HG03558 (cell line): Measurements from ENCODE around the gene SLC16A4.
A peak's percentile ranks its signal among the peaks of the same experiment; 100 is the strongest.
"Not testable (repeated sequence)": the region's sequence is repeated elsewhere in the genome, so short reads cannot be mapped to it uniquely, and the experiment has no call there.

Source experiments
- ATAC-seq: cut with Tn5 transposase; IDR thresholded peaks from one replicate; pipeline ENCODE4 v1.9.1; 2021; ENCODE audit warnings: moderate number of reproducible peaks; ENCODE audit not compliant: unreplicated experiment; ENCODE audit errors: extremely low read depth

SLC16A4 gene

GRCh38 chr1:110411173-110411735 is 20.4 kb upstream of the SLC16A4 start:
- ATAC-seq = no peak

DNA sequence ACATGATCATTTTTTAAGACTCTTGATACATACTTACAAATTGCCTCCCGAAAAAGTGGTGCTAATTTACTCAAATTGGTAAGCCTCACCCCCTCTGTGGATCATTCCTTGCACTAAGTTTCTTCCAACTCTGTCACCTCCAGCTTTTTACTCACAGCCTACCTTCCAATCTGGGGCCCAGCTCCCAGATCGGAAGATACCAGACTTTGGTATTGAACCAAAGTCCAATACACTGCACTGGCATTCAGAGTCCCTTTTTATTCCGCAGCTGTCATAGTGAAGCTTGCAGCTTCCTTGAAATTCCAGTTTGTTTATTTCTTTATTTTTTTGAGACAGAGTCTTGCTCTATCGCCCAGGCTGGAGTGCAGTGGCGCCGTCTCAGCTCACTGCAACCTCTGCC is 18.5 kb upstream of the SLC16A4 start:
- ATAC-seq = no peak

DNA sequence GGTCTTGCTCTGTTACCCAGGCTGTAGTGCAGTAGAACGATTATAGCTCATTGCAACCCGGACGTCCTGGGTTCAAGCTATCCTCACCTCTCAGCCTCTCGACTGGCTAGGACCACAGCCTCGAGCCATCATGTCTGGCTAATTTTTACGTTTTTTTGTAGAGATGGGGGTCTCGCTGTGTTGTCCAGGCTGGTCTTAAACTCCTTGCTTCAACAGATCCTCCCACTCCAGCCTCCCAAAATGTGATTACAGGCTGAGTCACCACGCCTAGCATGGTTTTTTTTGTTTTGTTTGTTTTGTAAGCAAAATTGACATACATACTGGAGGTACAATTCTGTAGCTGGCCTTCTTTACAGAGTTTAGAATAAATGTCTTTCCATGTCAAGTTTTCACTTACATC is 17.7 kb upstream of the SLC16A4 start:
- no peak for ATAC-seq

GRCh38 chr1:110407260-110408210 is 16.7 kb upstream of the SLC16A4 start, which contains the start of gene LAMTOR5:
LAMTOR5 (minus strand) TSS chr1:110407694; CDS start chr1:110407620, 74 bp downstream.
- peak; percentile 86 for ATAC-seq

GRCh38 chr1:110406407-110406806 is 15.6 kb upstream of the SLC16A4 start:
- ATAC-seq = not testable (repeated sequence)

- no peak for ATAC-seq
Measured at GRCh38 chr1:110404401-110404800, 13.6 kb upstream of the SLC16A4 start.

- ATAC-seq = no peak
Measured at GRCh38 chr1:110403805-110404204, 13.0 kb upstream of the SLC16A4 start.

DNA sequence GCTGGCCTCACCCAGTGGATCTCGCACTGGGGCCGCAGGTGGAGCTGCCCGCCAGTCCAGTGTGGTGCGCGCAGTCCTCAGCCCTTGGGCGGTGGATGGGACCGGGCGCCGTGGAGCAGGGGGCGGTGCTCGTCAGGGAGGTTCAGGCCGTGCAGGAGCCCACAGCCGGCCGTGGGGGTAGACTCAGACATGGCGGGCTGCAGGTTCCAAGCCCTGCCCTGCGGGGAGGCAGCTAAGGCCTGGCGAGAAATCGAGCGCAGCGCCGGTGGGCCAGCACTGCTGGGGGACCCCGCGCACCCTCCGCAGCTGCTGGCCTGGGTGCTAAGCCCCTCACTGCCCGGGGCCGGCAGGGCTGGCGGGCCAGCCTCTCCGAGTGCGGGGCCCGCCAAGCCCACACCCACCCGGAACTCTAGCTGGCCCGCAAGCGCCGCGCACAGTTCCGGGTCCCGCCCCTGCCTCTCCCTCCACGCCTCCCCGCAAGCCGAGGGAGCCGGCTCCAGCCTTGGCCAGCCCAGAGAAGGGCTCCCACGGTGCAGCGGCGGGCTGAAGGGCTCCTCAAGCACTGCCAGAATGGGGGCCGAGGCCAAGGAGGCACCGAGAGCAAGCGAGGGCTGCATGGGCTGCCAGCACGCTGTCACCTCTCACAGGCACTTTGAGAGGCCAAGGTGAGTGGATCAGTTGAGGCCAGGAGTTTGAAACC is 5.6 kb upstream of the SLC16A4 start:
- ATAC-seq = not testable (repeated sequence)

GRCh38 chr1:110394493-110394820 is 3.6 kb upstream of the SLC16A4 start:
- ATAC-seq = no peak

DNA sequence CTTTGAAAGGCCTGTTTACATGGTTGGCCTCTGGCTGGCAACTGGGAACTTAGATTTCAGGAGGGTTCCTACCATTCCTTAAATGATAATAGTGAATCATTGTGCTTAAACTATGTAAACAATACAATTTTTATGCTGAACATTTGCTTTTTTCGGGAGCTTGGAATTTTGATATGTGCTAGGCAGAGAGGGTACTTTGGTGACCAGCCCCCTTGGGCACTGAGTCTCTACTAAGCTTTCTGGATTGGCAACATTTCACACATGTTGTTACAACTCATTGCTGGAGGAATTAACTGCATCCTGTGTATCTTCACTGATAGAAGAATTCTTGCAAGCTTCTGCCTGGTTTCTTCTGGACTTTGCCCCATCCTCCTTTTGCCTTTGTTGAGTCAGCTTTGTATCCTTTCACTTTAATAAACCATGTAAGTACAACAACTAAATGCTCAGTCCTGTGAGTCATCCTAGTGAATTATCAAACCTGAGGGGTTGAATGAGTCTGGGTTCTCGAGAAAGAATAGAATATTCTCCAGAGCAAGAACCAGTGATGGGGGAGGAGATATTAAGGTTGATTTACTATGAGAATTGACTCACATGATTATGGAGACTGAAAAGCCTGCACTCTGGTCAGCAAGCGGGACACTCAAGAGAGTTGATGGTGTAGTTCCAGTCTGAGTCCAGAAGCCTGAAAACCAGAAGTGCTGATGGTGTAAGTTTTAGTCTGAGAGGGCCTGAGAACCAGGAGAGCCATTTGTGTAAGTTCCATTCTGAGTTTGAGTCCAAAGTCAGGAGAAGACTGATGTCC is 3.1 kb upstream of the SLC16A4 start:
- ATAC-seq = no peak

- no peak for ATAC-seq
Measured at GRCh38 chr1:110393286-110393685, 2.5 kb upstream of the SLC16A4 start.

DNA sequence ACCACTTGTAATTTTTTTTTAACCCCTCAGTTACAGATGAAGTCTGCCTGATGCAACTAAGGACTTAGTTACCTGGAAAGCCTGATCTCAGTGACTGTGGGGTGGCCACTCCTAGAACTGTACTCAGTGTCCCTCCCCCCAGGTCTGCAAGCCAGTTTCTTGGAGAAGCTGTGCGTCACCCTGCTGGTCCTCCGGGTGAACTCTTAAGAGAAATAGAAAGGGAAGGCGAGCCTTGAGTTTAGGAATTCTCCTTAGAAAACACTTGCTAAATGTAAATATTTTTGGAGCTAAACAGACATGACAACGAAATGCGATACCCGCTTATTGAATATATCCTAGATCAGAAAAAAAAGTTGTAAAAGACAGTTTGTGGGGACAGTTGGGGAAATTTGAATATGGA is 730 bp downstream of the SLC16A4 start:
- ATAC-seq = no peak

- ATAC-seq = no peak
Measured at GRCh38 chr1:110387048-110387754, 3.6 kb downstream of the SLC16A4 start.

DNA sequence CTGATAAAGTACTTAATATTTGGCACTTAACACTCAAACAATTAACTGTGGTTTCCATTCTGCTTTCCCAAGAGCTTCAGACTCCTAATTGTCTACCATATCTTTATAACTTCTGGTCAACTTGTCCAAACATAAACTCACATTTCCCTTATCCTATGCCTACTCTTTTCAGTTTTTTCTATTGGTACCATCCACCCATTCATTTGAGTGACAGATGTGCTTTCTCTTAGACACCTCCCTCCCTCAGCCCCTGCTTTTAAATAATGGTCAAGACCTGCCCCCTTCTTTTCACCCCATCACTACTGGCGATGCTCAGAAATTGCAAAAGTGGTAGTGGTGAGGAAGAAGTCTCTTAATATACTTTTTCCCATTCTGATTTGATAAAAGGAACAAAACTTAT is 5.5 kb downstream of the SLC16A4 start:
- no peak for ATAC-seq

GRCh38 chr1:110384581-110385321 is 6.1 kb downstream of the SLC16A4 start:
- ATAC-seq = no peak

- no peak for ATAC-seq
Measured at GRCh38 chr1:110383251-110383990, 7.4 kb downstream of the SLC16A4 start.

DNA sequence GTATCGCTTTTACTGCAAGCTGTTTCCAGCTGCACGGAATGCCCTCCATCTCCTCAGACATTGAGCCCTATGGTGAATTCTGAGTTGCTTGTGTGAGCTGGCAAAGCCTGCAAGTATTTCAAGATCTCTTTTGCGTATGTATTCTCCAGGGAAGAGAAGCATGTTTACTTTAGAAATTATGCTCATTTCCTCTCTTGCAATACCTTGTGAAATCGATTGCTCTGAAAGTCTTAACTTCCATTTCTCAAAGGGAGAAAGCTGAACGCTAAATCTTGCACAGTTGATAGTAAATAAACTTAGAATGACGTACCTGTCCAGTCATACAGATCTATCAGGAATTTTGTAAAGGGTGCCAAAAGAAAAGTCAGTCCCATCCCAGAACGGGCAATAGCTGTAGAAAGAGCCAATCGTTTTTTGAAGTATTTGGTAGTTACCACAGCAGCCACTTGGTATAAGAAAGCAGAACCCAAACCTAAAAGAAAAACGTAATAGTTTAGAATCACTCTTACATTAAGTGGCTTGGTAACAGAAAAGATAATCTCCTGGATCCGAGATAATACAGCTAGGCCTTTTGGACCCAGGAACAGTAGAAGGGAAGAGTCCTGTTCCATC is 10.0 kb downstream of the SLC16A4 start:
- no peak for ATAC-seq

GRCh38 chr1:110375490-110375889 is 15.3 kb downstream of the SLC16A4 start:
- ATAC-seq = no peak
